Neural progenitor cell (in vitro differentiated cells): ENCODE data around the gene TIAM2. TPM values are rescaled to one million over a fixed set of nuclear protein-coding genes. Genes with fewer than 3 reads are reported as not detected.
A peak's percentile ranks its signal among the peaks of the same experiment; 100 is the strongest.

ENCODE experiments used
- DNase-seq: peaks from one replicate; pipeline ENCODE4 v3.0.0-alpha.2; 2016; ENCODE audit warnings: low spot score
- H2AFZ ChIP-seq: fragments of 200-600 bp; sonication (generic); replicated peaks from 2 replicates; pipeline ENCODE4 v1.6.1; 2016; ENCODE audit warnings: antibody characterized with exemption
- H3F3A ChIP-seq: fragments of 200-600 bp; sonication (generic); 2 replicates; pipeline ENCODE4 v1.6.1; 2016; ENCODE audit warnings: antibody characterized with exemption, low read depth
- H3K27ac ChIP-seq: fragments of 200-600 bp; sonication (generic); 2 replicates; pipeline ENCODE4 v1.5.1; 2016; ENCODE audit warnings: mild to moderate bottlenecking
- H3K27me3 ChIP-seq: fragments of 200-600 bp; sonication (generic); 2 replicates; pipeline ENCODE4 v1.6.1; 2016; ENCODE audit warnings: mild to moderate bottlenecking, moderate library complexity
- H3K36me3 ChIP-seq: fragments of 200-600 bp; sonication (generic); 2 replicates; pipeline ENCODE4 v1.5.1; 2016
- H3K4me1 ChIP-seq: fragments of 200-600 bp; sonication (generic); 2 replicates; pipeline ENCODE4 v1.6.1; 2016; ENCODE audit warnings: mixed run types
- H3K4me2 ChIP-seq: fragments of 200-600 bp; sonication (generic); 2 replicates; pipeline ENCODE4 v1.6.1; 2016
- H3K4me3 ChIP-seq: fragments of 200-600 bp; sonication (generic); 2 replicates; pipeline ENCODE4 v1.5.1; 2016
- H3K79me2 ChIP-seq: fragments of 200-600 bp; sonication (generic); 2 replicates; pipeline ENCODE4 v1.6.1; 2016; ENCODE audit warnings: low read depth
- H3K9ac ChIP-seq: fragments of 200-600 bp; sonication (generic); 2 replicates; pipeline ENCODE4 v1.6.1; 2016
- H3K9me3 ChIP-seq: fragments of 200-600 bp; sonication (generic); 2 replicates; pipeline ENCODE4 v1.5.1; 2016; ENCODE audit warnings: low read depth
- H4K20me1 ChIP-seq: fragments of 200-600 bp; sonication (generic); 2 replicates; pipeline ENCODE4 v1.6.1; 2016; ENCODE audit warnings: low read depth
- H3K27ac Mint-ChIP-seq: 3 replicates; pipeline ENCODE4 v1.8.0; 2021; ENCODE audit warnings: mixed read lengths
- H3K27me3 Mint-ChIP-seq: 2 replicates; pipeline ENCODE4 v1.8.0; 2022; ENCODE audit warnings: low read depth, mild to moderate bottlenecking, inconsistent platforms, moderate library complexity, mixed read lengths; ENCODE audit not compliant: insufficient read depth
- H3K36me3 Mint-ChIP-seq: 3 replicates; pipeline ENCODE4 v1.8.0; 2021; ENCODE audit warnings: mixed read lengths
- H3K4me1 Mint-ChIP-seq: 3 replicates; pipeline ENCODE4 v1.8.0; 2021; ENCODE audit warnings: mixed read lengths
- H3K4me3 Mint-ChIP-seq: 3 replicates; pipeline ENCODE4 v1.8.0; 2021; ENCODE audit warnings: mild to moderate bottlenecking, moderate library complexity, mixed read lengths
- H3K9me3 Mint-ChIP-seq: 3 replicates; pipeline ENCODE4 v1.8.0; 2020; ENCODE audit warnings: mixed read lengths
- EZH2 ChIP-seq: fragments of 200-600 bp; sonication (generic); IDR thresholded peaks from 2 replicates; pipeline ENCODE4 v1.6.1; 2017; ENCODE audit warnings: antibody characterized with exemption, mild to moderate bottlenecking, moderate library complexity
- EZH2phosphoT487 ChIP-seq: fragments of 200-600 bp; sonication (generic); IDR thresholded peaks from 2 replicates; pipeline ENCODE4 v1.6.1; 2017; ENCODE audit warnings: antibody characterized with exemption
- total RNA-seq: library from RNA; depleted of rRNA; stranded (reverse); fragments of >200 nt; gene quantifications from 2 replicates; pipeline ENCODE4 v1.2.3, GENCODE V29; 2015; ENCODE audit warnings: low replicate concordance
- TF ChIP-seq, protein P1 (sequence below): fragments of 200-600 bp; sonication (generic); IDR thresholded peaks from 2 replicates; pipeline ENCODE4 v1.5.1; 2017; ENCODE audit warnings: antibody characterized with exemption, mild to moderate bottlenecking

TIAM2 gene
- total RNA-seq, 1 donor from 2014 or later, result 22.8 TPM

DNA sequence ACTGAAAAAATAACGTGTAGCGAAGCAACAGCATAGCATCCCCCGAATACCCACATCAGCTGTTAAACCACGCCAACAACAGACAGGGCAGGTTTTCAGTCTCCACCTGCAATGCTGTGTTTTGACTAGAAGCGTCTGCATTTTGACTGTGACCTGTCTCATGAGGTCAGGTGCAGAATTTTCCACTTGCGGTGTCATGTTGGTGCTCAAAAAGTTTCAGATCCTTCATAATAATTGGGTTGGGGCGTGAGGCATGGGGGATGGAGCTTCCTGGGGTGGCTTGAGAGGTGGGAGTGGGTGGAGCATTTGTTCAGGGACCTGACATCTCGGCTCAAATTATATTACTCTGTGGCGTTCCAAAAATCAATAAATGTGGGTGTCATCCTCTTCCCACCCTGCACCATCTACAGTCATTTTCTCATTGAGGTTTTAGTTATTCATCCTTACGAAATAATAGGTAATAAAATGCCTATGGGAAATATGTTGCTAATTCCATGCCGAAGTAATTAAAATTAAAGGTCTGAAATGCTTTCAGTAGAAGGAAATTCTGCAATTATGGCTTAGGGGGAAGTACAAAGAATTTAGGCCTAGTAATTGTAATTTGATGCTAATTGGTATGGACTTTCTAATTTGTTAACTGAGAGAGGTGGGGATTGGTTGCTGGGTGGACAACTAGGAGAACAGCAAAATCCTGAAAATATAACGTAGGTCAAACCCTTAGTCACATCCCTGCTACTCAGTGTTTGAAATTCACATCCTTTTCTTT lies 81.0 kb downstream of the TIAM2 start:
- Histone ChIP-seq H4K20me1 (no peaks in the 10 kb centered on the region), H3K4me1 (peaks cover 3% of the 10 kb centered on the region), H3K4me3 (no peak overlapping the region), H2AFZ (no peak overlapping the region), H3K9me3 (no peaks in the 10 kb centered on the region), H3K79me2 (no peaks in the 10 kb centered on the region), H3K4me2 (no peak overlapping the region), H3K27ac (no peak overlapping the region), H3K9ac (no peak overlapping the region), H3K36me3 (no peaks in the 10 kb centered on the region), H3K27me3 (no peaks in the 10 kb centered on the region), H3F3A (peaks cover under 1% of the 10 kb centered on the region)
- peaks cover 18% of the 10 kb centered on the region for H3K4me1 Mint-ChIP-seq
- DNase-seq, result no peak
- H3K36me3 Mint-ChIP-seq, result peaks cover 5% of the 10 kb centered on the region
- no peak overlapping the region for H3K4me3 Mint-ChIP-seq
- H3K27ac Mint-ChIP-seq, result no peak overlapping the region
- TF ChIP-seq, protein P1, sequence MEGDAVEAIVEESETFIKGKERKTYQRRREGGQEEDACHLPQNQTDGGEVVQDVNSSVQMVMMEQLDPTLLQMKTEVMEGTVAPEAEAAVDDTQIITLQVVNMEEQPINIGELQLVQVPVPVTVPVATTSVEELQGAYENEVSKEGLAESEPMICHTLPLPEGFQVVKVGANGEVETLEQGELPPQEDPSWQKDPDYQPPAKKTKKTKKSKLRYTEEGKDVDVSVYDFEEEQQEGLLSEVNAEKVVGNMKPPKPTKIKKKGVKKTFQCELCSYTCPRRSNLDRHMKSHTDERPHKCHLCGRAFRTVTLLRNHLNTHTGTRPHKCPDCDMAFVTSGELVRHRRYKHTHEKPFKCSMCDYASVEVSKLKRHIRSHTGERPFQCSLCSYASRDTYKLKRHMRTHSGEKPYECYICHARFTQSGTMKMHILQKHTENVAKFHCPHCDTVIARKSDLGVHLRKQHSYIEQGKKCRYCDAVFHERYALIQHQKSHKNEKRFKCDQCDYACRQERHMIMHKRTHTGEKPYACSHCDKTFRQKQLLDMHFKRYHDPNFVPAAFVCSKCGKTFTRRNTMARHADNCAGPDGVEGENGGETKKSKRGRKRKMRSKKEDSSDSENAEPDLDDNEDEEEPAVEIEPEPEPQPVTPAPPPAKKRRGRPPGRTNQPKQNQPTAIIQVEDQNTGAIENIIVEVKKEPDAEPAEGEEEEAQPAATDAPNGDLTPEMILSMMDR, result no peak
- TF ChIP-seq EZH2phosphoT487, result no peak
- TF ChIP-seq EZH2, result no peak
- peaks cover 3% of the 10 kb centered on the region for H3K27me3 Mint-ChIP-seq
- no peaks in the 10 kb centered on the region for H3K9me3 Mint-ChIP-seq

DNA sequence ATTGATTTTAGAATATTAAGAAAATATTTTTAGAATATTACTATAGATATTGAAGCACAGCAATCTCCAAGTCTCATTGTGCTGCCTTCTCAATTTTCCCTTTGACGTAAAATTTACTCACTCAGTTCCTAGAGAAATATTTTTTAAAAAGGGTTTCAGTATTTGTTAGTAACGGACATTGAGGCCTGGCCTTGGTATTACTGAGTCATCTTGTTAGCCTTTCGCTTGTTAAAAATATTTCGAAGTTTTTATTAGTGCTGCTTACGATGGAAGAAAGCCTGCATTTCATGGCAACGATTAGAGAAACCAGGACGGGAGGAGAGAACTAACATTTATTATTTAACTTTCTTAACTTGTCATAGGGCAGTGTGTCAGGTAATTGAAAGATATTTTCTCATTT lies 82.2 kb downstream of the TIAM2 start:
- DNase-seq, result no peak
- H3K4me2 ChIP-seq, result no peak overlapping the region
- H3K79me2 ChIP-seq, result no peaks in the 10 kb centered on the region
- peaks cover 2% of the 10 kb centered on the region for H3K36me3 Mint-ChIP-seq
- H3K4me1 ChIP-seq, result peaks cover 10% of the 10 kb centered on the region
- no peak overlapping the region for H3K4me3 Mint-ChIP-seq
- H3F3A ChIP-seq, result peaks cover 11% of the 10 kb centered on the region
- H3K9ac ChIP-seq, result no peak overlapping the region
- H3K4me3 ChIP-seq, result no peak overlapping the region
- no peak overlapping the region for H3K27ac Mint-ChIP-seq
- H3K27me3 ChIP-seq, result no peaks in the 10 kb centered on the region
- H3K9me3 ChIP-seq, result no peaks in the 10 kb centered on the region
- peaks cover 3% of the 10 kb centered on the region for H3K27me3 Mint-ChIP-seq
- no peak for TF ChIP-seq EZH2phosphoT487
- TF ChIP-seq, protein P1, result no peak
- TF ChIP-seq EZH2, result no peak
- H3K9me3 Mint-ChIP-seq, result no peaks in the 10 kb centered on the region
- H3K36me3 ChIP-seq, result no peaks in the 10 kb centered on the region
- peaks cover 18% of the 10 kb centered on the region for H3K4me1 Mint-ChIP-seq
- no peak overlapping the region for H2AFZ ChIP-seq
- no peaks in the 10 kb centered on the region for H4K20me1 ChIP-seq
- H3K27ac ChIP-seq, result no peak overlapping the region

DNA sequence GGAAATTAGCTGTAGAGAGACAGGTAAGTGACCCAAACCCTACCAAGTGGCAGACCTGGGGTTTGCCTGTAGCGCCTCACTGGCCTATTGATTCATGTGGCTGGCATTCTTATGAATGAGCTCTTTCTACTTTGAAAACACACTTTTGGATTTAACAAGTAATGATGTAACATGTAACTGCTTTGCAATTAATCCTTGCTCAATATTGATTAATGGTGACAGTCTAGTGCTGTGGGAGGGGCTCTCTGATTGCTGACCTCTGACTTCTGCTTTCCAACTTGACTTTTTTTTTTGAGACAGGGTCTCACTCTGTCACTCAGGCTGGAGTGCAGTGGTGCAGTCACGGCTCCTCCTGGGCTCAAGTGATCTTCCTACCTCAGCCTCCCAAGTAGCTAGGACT lies 82.7 kb downstream of the TIAM2 start:
- Histone ChIP-seq H3K9ac (no peak overlapping the region), H3K4me2 (no peak overlapping the region)
- H3K36me3 Mint-ChIP-seq, result peaks cover 2% of the 10 kb centered on the region

More for the DNA sequence above, 82.7 kb downstream of the TIAM2 start:
- Mint-ChIP-seq H3K27ac (peak overlapping the region; percentile 65), H3K4me3 (no peak overlapping the region), H3K9me3 (no peaks in the 10 kb centered on the region), H3K4me1 (peaks cover 18% of the 10 kb centered on the region), H3K27me3 (peaks cover 3% of the 10 kb centered on the region)
- DNase-seq, result no peak
- Histone ChIP-seq H3K27ac (no peak overlapping the region), H3K9me3 (no peaks in the 10 kb centered on the region), H3K4me1 (peaks cover 10% of the 10 kb centered on the region), H3K27me3 (no peaks in the 10 kb centered on the region), H3K79me2 (no peaks in the 10 kb centered on the region), H3F3A (peaks cover 11% of the 10 kb centered on the region), H4K20me1 (no peaks in the 10 kb centered on the region), H2AFZ (no peak overlapping the region), H3K4me3 (no peak overlapping the region), H3K36me3 (no peaks in the 10 kb centered on the region)
- no peak for TF ChIP-seq EZH2phosphoT487
- TF ChIP-seq EZH2, result no peak
- TF ChIP-seq, protein P1, result no peak
